Natural killer cell (primary cell): ENCODE results near the gene PAK6. TPM values are rescaled to one million over a fixed set of nuclear protein-coding genes. Genes with fewer than 3 reads are reported as not detected.
A peak's percentile ranks its signal among the peaks of the same experiment; 100 is the strongest.

Experiments
- ATAC-seq, 3 donors: fragments of 150-1000 bp in 2 of 3; fragments of 200-7000 bp in 1 of 3; cut with Tn5 transposase; 1 replicate in 1 of 3; 2 replicates in 2 of 3; pipeline ENCODE4 v1.10.0; 2021; ENCODE audit warnings: mild to moderate bottlenecking in 2 of 3, moderate library complexity in 2 of 3
- DNase-seq, 2 donors: peaks; one replicate each; pipeline versions ENCODE4 v3.0.0 to v3.0.0-alpha.2; 2013 to 2021; ENCODE audit warnings: mixed read lengths in 1 of 2
- H3K27ac ChIP-seq: one replicate; pipeline ENCODE4 v1.5.1; 2013; ENCODE audit warnings: mild to moderate bottlenecking, low read length
- H3K27me3 ChIP-seq: one replicate; pipeline ENCODE4 v1.6.1; 2013; ENCODE audit warnings: low read length; ENCODE audit not compliant: control insufficient read depth, insufficient read depth
- H3K36me3 ChIP-seq: one replicate; pipeline ENCODE4 v1.6.1; 2013; ENCODE audit warnings: low read length; ENCODE audit not compliant: control insufficient read depth, insufficient read depth
- H3K4me1 ChIP-seq: one replicate; pipeline ENCODE4 v1.6.1; 2013; ENCODE audit warnings: low read length; ENCODE audit not compliant: control insufficient read depth, insufficient read depth
- H3K4me3 ChIP-seq: one replicate; pipeline ENCODE4 v1.5.1; 2013; ENCODE audit warnings: low read length
- H3K9me3 ChIP-seq: one replicate; pipeline ENCODE4 v1.6.1; 2013; ENCODE audit warnings: low read length; ENCODE audit not compliant: control insufficient read depth, insufficient read depth
- H3K27ac Mint-ChIP-seq, 2 donors: one replicate each; pipeline ENCODE4 v1.8.0; 2022; ENCODE audit warnings: mild to moderate bottlenecking in 2 of 2, mixed read lengths in 2 of 2, moderate library complexity in 1 of 2
- H3K27me3 Mint-ChIP-seq, 2 donors: one replicate each; pipeline ENCODE4 v1.8.0; 2022; ENCODE audit warnings: low read depth in 2 of 2, mixed read lengths in 2 of 2
- H3K36me3 Mint-ChIP-seq: one replicate; pipeline ENCODE4 v1.8.0; 2022; ENCODE audit warnings: mixed read lengths
- H3K4me1 Mint-ChIP-seq, 2 donors: one replicate each; pipeline ENCODE4 v1.8.0; 2022; ENCODE audit warnings: mixed read lengths in 2 of 2
- H3K4me3 Mint-ChIP-seq: one replicate; pipeline ENCODE4 v1.8.0; 2022; ENCODE audit warnings: mild to moderate bottlenecking, moderate library complexity, mixed read lengths
- H3K9me3 Mint-ChIP-seq, 2 donors: one replicate each; pipeline ENCODE4 v1.8.0; 2022; ENCODE audit warnings: mixed read lengths in 2 of 2
- CTCF ChIP-seq: fragments of 200-600 bp; IDR thresholded peaks from one replicate; pipeline ENCODE4 v1.8.0; 2022; ENCODE audit warnings: antibody characterized with exemption
- WGBS: methylation state at CpG from one replicate; pipeline ENCODE4 v1.1.7; 2013; ENCODE audit warnings: missing lambda C conversion rate; ENCODE audit not compliant: insufficient coverage; 5-methylcytosine and 5-hydroxymethylcytosine counted together
- intact Hi-C: fragments of 100-400 bp; cut with micrococcal nuclease; formaldehyde crosslinking; loops from one replicate; pipeline ENCODE4 v1.14.2; 2022
- total RNA-seq, 4 donors: library from RNA; stranded (reverse); fragments of 120-200 nt in 1 of 4; gene quantifications; one replicate each; pipeline versions ENCODE4 v1.2.3 to v1.2.4, GENCODE V29; 2013 to 2022

The PAK6 gene
- total RNA-seq, 3 donors from 2014 or later (not counting 1 experiment from before 2014, with no cell fraction given), result 7.6 to 10.9 (median 7.9) TPM

- ATAC-seq (no peak), DNase-seq (no peak)
- Histone ChIP-seq H3K27me3 (no peaks in the 10 kb centered on the region), H3K4me1 (peaks cover 65% of the 10 kb centered on the region), H3K36me3 (peaks cover 3% of the 10 kb centered on the region), H3K9me3 (no peaks in the 10 kb centered on the region), H3K27ac (peak overlapping the region; percentile 64), H3K4me3 (no peak overlapping the region)
- TF ChIP-seq CTCF, result no peak
- Mint-ChIP-seq H3K9me3 (no peaks in the 10 kb centered on the region), H3K4me1 (peaks cover 61 to 75% of the 10 kb centered on the region in 2 donors), H3K36me3 (no peaks in the 10 kb centered on the region), H3K27me3 (no peaks in the 10 kb centered on the region), H3K4me3 (peak overlapping the region; percentile 95), H3K27ac (peak overlapping the region; percentile 84 to 92)
- 75% methylated on average over 8 of the region's 8 CpGs for WGBS
- intact Hi-C loops, result no loop called here
Measured at GRCh38 chr15:40309344-40309862, 70.5 kb downstream of the PAK6 start.

DNA sequence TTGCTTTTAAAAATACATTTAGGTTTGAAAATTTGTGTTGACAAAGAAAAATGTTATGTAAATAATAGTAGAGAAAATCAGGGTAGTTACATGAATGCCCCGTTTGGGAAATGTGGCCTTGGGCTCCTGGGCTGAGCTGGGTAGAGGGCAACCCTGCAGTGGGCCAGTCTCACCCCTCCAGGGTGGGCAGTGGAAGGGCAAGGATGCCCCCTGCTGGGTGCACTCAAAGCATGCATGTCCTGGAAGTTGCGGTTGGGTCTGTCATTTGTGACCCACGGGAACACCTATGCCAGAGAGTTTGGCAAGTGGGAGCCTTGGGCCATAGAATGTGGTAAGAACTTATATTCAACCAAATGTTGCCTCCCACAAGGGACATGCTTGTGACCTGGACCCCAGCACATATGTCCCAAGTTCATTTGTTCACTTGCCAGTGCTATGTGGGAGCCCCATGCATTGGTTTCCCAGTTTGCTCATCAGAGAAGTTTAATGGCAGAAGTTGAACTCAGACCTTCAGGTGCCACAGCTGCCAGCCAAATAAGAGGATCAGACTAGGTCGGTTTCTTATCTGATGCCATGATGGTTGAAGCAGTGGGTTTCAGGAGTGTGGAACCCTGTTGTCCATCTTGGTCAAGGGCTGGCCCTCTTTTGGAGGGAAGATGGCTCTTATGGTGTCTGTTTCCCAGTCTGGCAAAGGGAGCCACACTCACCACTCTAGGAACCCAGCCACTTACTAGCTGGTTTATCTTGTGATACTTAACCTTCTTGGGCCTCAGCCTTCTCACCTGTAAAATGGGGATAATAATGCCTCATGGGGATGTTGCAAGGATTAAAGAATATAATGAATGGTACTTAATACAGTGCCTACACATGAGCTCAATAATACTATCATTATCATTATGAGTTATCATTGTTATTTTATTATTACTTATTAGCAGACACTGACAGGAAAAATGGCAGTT is 71.4 kb downstream of the PAK6 start:
- no peak overlapping the region for H3K4me3 ChIP-seq
- 22% methylated on average over 4 of the region's 4 CpGs for WGBS
- peak overlapping the region; percentile 95 for H3K4me3 Mint-ChIP-seq
- no peaks in the 10 kb centered on the region for H3K9me3 ChIP-seq
- H3K27me3 Mint-ChIP-seq, result no peaks in the 10 kb centered on the region
- peaks cover 69% of the 10 kb centered on the region for H3K4me1 ChIP-seq
- ATAC-seq (no peak), DNase-seq (peak; percentile 36 to 76)
- no peaks in the 10 kb centered on the region for H3K36me3 Mint-ChIP-seq
- peaks cover 59 to 75% of the 10 kb centered on the region in 2 donors for H3K4me1 Mint-ChIP-seq
- no peak overlapping the region for H3K27ac ChIP-seq
- peak overlapping the region; percentile 84 to 92 for H3K27ac Mint-ChIP-seq
- no peaks in the 10 kb centered on the region for H3K36me3 ChIP-seq
- H3K9me3 Mint-ChIP-seq, result no peaks in the 10 kb centered on the region
- no peaks in the 10 kb centered on the region for H3K27me3 ChIP-seq
- intact Hi-C loops, result loop anchor here (1.0 kb wide), 1 partner anchor 31 kb away; no protein-coding TSS in a partner anchor
- peak; percentile 61 for TF ChIP-seq CTCF

GRCh38 chr15:40310993-40311392 is 72.1 kb downstream of the PAK6 start:
- no peaks in the 10 kb centered on the region for H3K27me3 ChIP-seq
- no peak for DNase-seq
- H3K4me1 ChIP-seq, result peaks cover 61% of the 10 kb centered on the region
- H3K27me3 Mint-ChIP-seq, result no peaks in the 10 kb centered on the region
- no peak overlapping the region for H3K4me3 Mint-ChIP-seq
- H3K27ac Mint-ChIP-seq, result no peak overlapping the region
- H3K27ac ChIP-seq, result no peak overlapping the region
- peaks cover 59 to 78% of the 10 kb centered on the region in 2 donors for H3K4me1 Mint-ChIP-seq
- no peaks in the 10 kb centered on the region for H3K36me3 ChIP-seq
- H3K9me3 ChIP-seq, result no peaks in the 10 kb centered on the region
- WGBS, result 86% methylated on average over 3 of the region's 3 CpGs
- no peak overlapping the region for H3K4me3 ChIP-seq
- H3K36me3 Mint-ChIP-seq, result no peaks in the 10 kb centered on the region
- ATAC-seq, result no peak
- TF ChIP-seq CTCF, result no peak
- intact Hi-C loops, result loop anchor here (1.0 kb wide), 1 partner anchor 32 kb away; no protein-coding TSS in a partner anchor
- H3K9me3 Mint-ChIP-seq, result no peaks in the 10 kb centered on the region
